22Rv1 (cell line): ENCODE results near the gene DUSP28.
"Not testable (repeated sequence)": the region's sequence is repeated elsewhere in the genome, so short reads cannot be mapped to it uniquely, and the experiment has no call there.

ENCODE experiments used
- H3K27ac ChIP-seq: fragments of 450-650 bp; 2 replicates; pipeline ENCODE4 v1.5.1; 2017
- CTCF ChIP-seq: fragments of 450-650 bp; IDR thresholded peaks from 2 replicates; pipeline ENCODE4 v1.5.1; 2017; ENCODE audit warnings: mild to moderate bottlenecking
- ZFX ChIP-seq: fragments of 450-650 bp; IDR thresholded peaks from 2 replicates; pipeline ENCODE4 v1.6.1; 2017; ENCODE audit warnings: antibody characterized with exemption, borderline replicate concordance

The DUSP28 gene

GRCh38 chr2:240514631-240515030 lies 45.5 kb upstream of the DUSP28 start:
- TF ChIP-seq ZFX: no peak
- TF ChIP-seq CTCF: no peak
- H3K27ac ChIP-seq: no peak overlapping the region

DNA sequence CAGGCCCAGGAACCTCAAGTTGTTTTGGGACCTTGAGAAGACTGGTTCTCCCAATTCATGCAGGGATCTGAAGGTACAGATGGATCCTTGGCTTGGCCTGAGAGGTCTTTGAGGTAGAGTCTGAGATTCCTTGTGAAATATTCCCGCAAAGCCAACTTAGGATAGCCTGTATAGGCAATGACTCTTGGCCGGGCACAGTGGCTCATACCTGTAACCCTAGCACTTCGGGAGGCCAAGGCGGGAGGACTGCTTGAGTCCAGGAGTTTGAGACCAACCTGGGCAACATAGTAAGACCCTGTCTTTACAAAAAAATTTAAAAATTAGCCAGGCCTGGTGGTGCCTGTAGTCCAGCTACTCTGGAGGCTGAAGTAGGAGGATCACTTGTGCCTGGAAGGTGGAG lies 42.8 kb upstream of the DUSP28 start:
- no peak for TF ChIP-seq CTCF
- no peak for TF ChIP-seq ZFX

GRCh38 chr2:240518981-240519380 lies 41.2 kb upstream of the DUSP28 start:
- H3K27ac ChIP-seq: no peak overlapping the region
- TF ChIP-seq CTCF: no peak
- no peak for TF ChIP-seq ZFX

More for the DNA sequence above, 42.8 kb upstream of the DUSP28 start:
- no peak overlapping the region for H3K27ac ChIP-seq

- TF ChIP-seq ZFX: no peak
- no peak for TF ChIP-seq CTCF
- H3K27ac ChIP-seq: no peak overlapping the region
These were observed 40.6 kb upstream of the DUSP28 start for GRCh38 chr2:240519396-240520129.

DNA sequence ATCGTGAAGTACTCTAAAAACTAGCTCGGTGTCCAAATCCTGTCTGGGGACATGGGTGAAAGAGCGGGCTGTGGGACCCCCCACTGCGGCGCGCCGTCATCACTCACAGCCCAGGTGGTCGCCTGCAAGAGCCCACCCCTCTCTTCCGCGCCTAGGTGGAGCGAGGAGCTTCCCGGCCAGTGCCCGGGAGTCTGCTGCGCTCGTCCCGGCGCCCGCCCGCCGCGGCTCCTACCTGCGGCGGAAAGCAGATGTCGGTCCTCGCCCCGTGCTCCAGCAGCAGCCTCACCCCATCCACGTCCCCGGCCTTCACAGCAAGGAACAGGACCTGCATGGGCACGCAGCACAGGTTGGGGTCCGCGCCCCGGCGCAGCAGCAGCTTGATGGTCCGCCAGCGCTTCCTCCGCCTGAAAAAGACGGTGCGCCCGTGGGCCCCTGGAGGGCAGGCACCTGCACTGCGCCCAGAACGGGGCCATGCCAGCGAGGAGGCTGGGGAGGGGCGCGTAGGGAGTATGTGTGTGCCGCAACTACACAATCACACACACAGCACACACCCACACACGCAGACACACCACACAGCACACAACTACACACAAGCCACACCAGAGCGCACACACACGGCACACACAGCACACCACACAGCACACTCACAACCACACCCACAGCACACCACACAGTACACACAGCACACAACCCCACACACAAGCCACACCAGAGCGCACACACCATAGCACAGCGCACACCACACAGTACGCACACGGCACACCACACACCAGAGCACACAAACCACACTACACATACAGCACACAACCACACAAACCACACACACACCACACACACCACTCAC lies 39.8 kb upstream of the DUSP28 start:
- no peak for TF ChIP-seq CTCF
- no peak for TF ChIP-seq ZFX
- no peak overlapping the region for H3K27ac ChIP-seq

- TF ChIP-seq ZFX: no peak
- TF ChIP-seq CTCF: no peak
- H3K27ac ChIP-seq: no peak overlapping the region
These were observed 39.2 kb upstream of the DUSP28 start for GRCh38 chr2:240520974-240521350.

- H3K27ac ChIP-seq: not testable (repeated sequence)
These were observed 38.3 kb upstream of the DUSP28 start for GRCh38 chr2:240521885-240522284.
